Loucy (cell line): ENCODE results near the gene RSPH10B.
"Not testable (repeated sequence)": the region's sequence is repeated elsewhere in the genome, so short reads cannot be mapped to it uniquely, and the experiment has no call there.

Experiments used
- H2AFZ ChIP-seq: fragments of 200-600 bp; sonication (generic); 2 replicates; pipeline ENCODE4 v1.6.0; 2016; ENCODE audit warnings: antibody characterized with exemption, mild to moderate bottlenecking, low read length, moderate library complexity
- H3F3A ChIP-seq: fragments of 200-600 bp; 2 replicates; pipeline ENCODE4 v1.6.0; 2016; ENCODE audit warnings: antibody characterized with exemption, low read depth, mild to moderate bottlenecking
- H3K27me3 ChIP-seq: fragments of 200-600 bp; sonication (generic); 2 replicates; pipeline ENCODE4 v1.6.1; 2014; ENCODE audit warnings: low read length, mild to moderate bottlenecking; ENCODE audit not compliant: insufficient read depth, poor library complexity, severe bottlenecking
- H3K36me3 ChIP-seq: fragments of 200-600 bp; sonication (generic); 2 replicates; pipeline ENCODE4 v1.6.1; 2016; ENCODE audit warnings: low read length; ENCODE audit not compliant: insufficient read depth
- H3K4me1 ChIP-seq: fragments of 200-600 bp; sonication (generic); 2 replicates; pipeline ENCODE4 v1.5.1; 2014; ENCODE audit warnings: low read length, mild to moderate bottlenecking; ENCODE audit not compliant: insufficient read depth, poor library complexity, severe bottlenecking
- H3K4me2 ChIP-seq: fragments of 200-600 bp; sonication (generic); 2 replicates; pipeline ENCODE4 v1.6.0; 2014; ENCODE audit warnings: antibody characterized with exemption, low read length, low read depth, mild to moderate bottlenecking; ENCODE audit not compliant: poor library complexity, severe bottlenecking
- H3K4me3 ChIP-seq: fragments of 200-600 bp; sonication (generic); 2 replicates; pipeline ENCODE4 v1.5.1; 2014; ENCODE audit warnings: low read length, mild to moderate bottlenecking, mixed read lengths; ENCODE audit not compliant: poor library complexity, severe bottlenecking
- H3K79me2 ChIP-seq: fragments of 200-600 bp; sonication (generic); 2 replicates; pipeline ENCODE4 v1.6.1; 2014; ENCODE audit warnings: low read length; ENCODE audit not compliant: insufficient read depth
- H3K9ac ChIP-seq: fragments of 200-600 bp; sonication (generic); 2 replicates; pipeline ENCODE4 v1.6.0; 2014; ENCODE audit warnings: mild to moderate bottlenecking, low read depth, low read length, moderate library complexity; ENCODE audit not compliant: poor library complexity, severe bottlenecking
- H3K9me2 ChIP-seq: fragments of 200-600 bp; sonication (generic); replicated peaks from 2 replicates; pipeline ENCODE4 v1.6.1; 2016; ENCODE audit warnings: low read depth, low read length, mixed read lengths
- H3K9me3 ChIP-seq: fragments of 200-600 bp; sonication (generic); 2 replicates; pipeline ENCODE4 v1.6.1; 2014; ENCODE audit warnings: mild to moderate bottlenecking, antibody characterized with exemption, low read length, low read depth; ENCODE audit not compliant: insufficient read depth
- H4K20me1 ChIP-seq: fragments of 200-600 bp; sonication (generic); 2 replicates; pipeline ENCODE4 v1.6.0; 2014; ENCODE audit warnings: antibody characterized with exemption, low read length, mild to moderate bottlenecking; ENCODE audit not compliant: insufficient read depth, poor library complexity, severe bottlenecking
- CTCF ChIP-seq: fragments of 200-600 bp; sonication (generic); conservative IDR thresholded peaks from 2 replicates; pipeline ENCODE4 v1.5.1; 2014; ENCODE audit warnings: mild to moderate bottlenecking, antibody characterized with exemption, low read length
- EZH2phosphoT487 ChIP-seq: fragments of 200-600 bp; IDR thresholded peaks from 2 replicates; pipeline ENCODE4 v1.6.1; 2018; ENCODE audit warnings: antibody characterized with exemption, mild to moderate bottlenecking, moderate library complexity, borderline replicate concordance

The RSPH10B gene

GRCh38 chr7:5970347-5970911 lies at the start of gene RSPH10B:
Gene RSPH10B, minus strand, starts transcription at chr7:5970689. Its CDS starts 3,573 bp downstream, at chr7:5967116.
- H3K27me3 ChIP-seq, H3K4me2 ChIP-seq, H3K36me3 ChIP-seq: not testable (repeated sequence)

GRCh38 chr7:6016653-6016966 lies 46.1 kb upstream of the RSPH10B start:
- Histone ChIP-seq H3K4me1 (peaks cover under 1% of the 10 kb centered on the region), H4K20me1 (no peaks in the 10 kb centered on the region), H3K9ac (no peak overlapping the region), H3F3A (no peaks in the 10 kb centered on the region), H2AFZ (no peak overlapping the region), H3K9me2 (no peaks in the 10 kb centered on the region), H3K4me3 (no peak overlapping the region), H3K4me2 (no peak overlapping the region), H3K27me3 (no peaks in the 10 kb centered on the region), H3K36me3 (peaks cover 41% of the 10 kb centered on the region; the same call in 1 of the 2 replicates), H3K9me3 (no peaks in the 10 kb centered on the region), H3K79me2 (peaks cover 14% of the 10 kb centered on the region)
- TF ChIP-seq CTCF (no peak), EZH2phosphoT487 (no peak)

More at GRCh38 chr7:5970347-5970911, at the start of gene RSPH10B:
- not testable (repeated sequence) for H3K9me2 ChIP-seq, H3F3A ChIP-seq, H4K20me1 ChIP-seq, H3K4me3 ChIP-seq, H2AFZ ChIP-seq, H3K4me1 ChIP-seq, H3K79me2 ChIP-seq, H3K9ac ChIP-seq, H3K9me3 ChIP-seq

GRCh38 chr7:6015917-6016652 lies 45.6 kb upstream of the RSPH10B start:
- Histone ChIP-seq H3K36me3 (peaks cover 37% of the 10 kb centered on the region; the same call in 1 of the 2 replicates), H3K9ac (no peak overlapping the region), H2AFZ (no peak overlapping the region), H3K4me1 (peaks cover 5% of the 10 kb centered on the region), H3K4me2 (no peak overlapping the region), H3K4me3 (no peak overlapping the region), H3K9me3 (no peaks in the 10 kb centered on the region), H3F3A (no peaks in the 10 kb centered on the region), H4K20me1 (no peaks in the 10 kb centered on the region), H3K79me2 (peaks cover 19% of the 10 kb centered on the region), H3K27me3 (no peaks in the 10 kb centered on the region), H3K9me2 (no peaks in the 10 kb centered on the region)
- TF ChIP-seq EZH2phosphoT487 (no peak), CTCF (no peak)
